Ovary (tissue), 9 donors: ENCODE data around the gene IL24. TPM values are rescaled to one million over a fixed set of nuclear protein-coding genes. Genes with fewer than 3 reads are reported as not detected.

ENCODE experiments used
- DNase-seq, 5 donors: peaks; one replicate each; pipeline ENCODE4 v3.0.0-alpha.2; 2019 to 2020
- H3K27ac ChIP-seq, 2 donors: fragments of 200-600 bp; one replicate each; pipeline versions ENCODE4 v1.5.1 to v1.8.0; 2019 to 2022
- H3K27me3 ChIP-seq: fragments of 200-600 bp; one replicate; pipeline ENCODE4 v1.8.0; 2022
- H3K36me3 ChIP-seq: fragments of 200-600 bp; sonication (generic); one replicate; pipeline ENCODE4 v1.5.1; 2019
- H3K4me1 ChIP-seq: one replicate; pipeline ENCODE4 v1.8.1; 2013; ENCODE audit warnings: mild to moderate bottlenecking, moderate library complexity; ENCODE audit not compliant: insufficient read depth
- H3K4me3 ChIP-seq: fragments of 200-600 bp; sonication (generic); one replicate; pipeline ENCODE4 v1.5.1; 2017
- H3K9me3 ChIP-seq, 2 donors: fragments of 200-600 bp in 1 of 2; sonication (generic) in 1 of 2; one replicate each; pipeline versions ENCODE4 v1.5.1 to v1.8.1; 2013 to 2019; ENCODE audit warnings: mild to moderate bottlenecking in 1 of 2, moderate library complexity in 1 of 2
- CTCF ChIP-seq, 3 donors: fragments of 450-650 bp in 2 of 3; fragments of 200-600 bp in 1 of 3; IDR thresholded peaks; one replicate each; pipeline versions ENCODE4 v1.5.1 to v1.8.0; 2016 to 2022; ENCODE audit warnings: antibody characterized with exemption in 3 of 3, mild to moderate bottlenecking in 1 of 3
- EP300 ChIP-seq: sonication (generic); formaldehyde crosslinking; IDR thresholded peaks from one replicate; pipeline ENCODE4 v1.6.1; 2017; ENCODE audit warnings: antibody characterized with exemption
- POLR2A ChIP-seq: fragments of 450-650 bp; IDR thresholded peaks from one replicate; pipeline ENCODE4 v1.6.1; 2017; ENCODE audit warnings: antibody characterized with exemption, mild to moderate bottlenecking, moderate library complexity
- WGBS, 3 donors: extraction: QIAGEN DNeasy Blood & Tissue Kit in 1 of 3; methylation state at CpG; one replicate each; pipeline versions ENCODE4 v1.1.5 to v1.1.7; 2013 to 2017; 5-methylcytosine and 5-hydroxymethylcytosine counted together
- intact Hi-C, 4 donors: fragments of 100-400 bp; cut with DNase I; formaldehyde crosslinking; loops; one replicate each; pipeline versions ENCODE4 v1.11.0 to v1.15.1; 2022 to 2023
- polyA plus RNA-seq, 2 donors: library from polyadenylated mRNA; stranded (reverse); fragments of 200-250 nt in 1 of 2; fragments of 350-450 nt in 1 of 2; fragmentation: Illumina TruSeq in 1 of 2; extraction: RNeasy Lipid Tissue Mini Kit (QIAGEN cat#74804) in 1 of 2; gene quantifications; one replicate each; pipeline ENCODE4 v1.2.3, GENCODE V29; 2013 to 2014
- total RNA-seq, 7 donors: library from RNA; depleted of rRNA in 2 of 7; stranded (reverse); fragments of >200 nt in 2 of 7; fragmentation: NEBNext Ultra II Directional in 3 of 7; extraction: Animal tissue kit (Norgen Biotek cat#: 25700) in 3 of 7; gene quantifications; one replicate each; pipeline versions ENCODE4 v1.1.0 to v1.2.4, GENCODE V29; 2016 to 2023
- donor health status: DM: no; HTN: no; CAD: no; lungs with moderate emphysema.
- donor health status: DM: no; HTN: no; CAD: no.
- donor health status: Bipolar disorder and iron deficiency.
- donor health status: DM: yes; HTN: yes; CAD: no.
- donor health status: DM: no; HTN: no; CAD: no.
- donor health status: DM: yes; HTN: yes; CAD: no.

IL24 gene
- total and polyA plus RNA-seq, 9 donors: 0.10 to 1.8 (median 0.72) TPM; not detected in 6

- Histone ChIP-seq H3K36me3 (no peaks in the 10 kb centered on the region), H3K4me1 (no peaks in the 10 kb centered on the region), H3K27ac (no peak overlapping the region), H3K27me3 (no peaks in the 10 kb centered on the region), H3K9me3 (no peaks in the 10 kb centered on the region), H3K4me3 (no peak overlapping the region)
- TF ChIP-seq CTCF (IDR thresholded peaks at IDR 0.05): no peak
- no peak for TF ChIP-seq EP300
- no peak for TF ChIP-seq POLR2A
- DNase-seq: no peak
- intact Hi-C loops: no loop called here
- WGBS, 3 donors: 84 to 86% (median 84%) methylated on average over 4 of the region's 4 CpGs
These were observed 48.5 kb downstream of the IL24 start for GRCh38 chr1:206945779-206946178.

DNA sequence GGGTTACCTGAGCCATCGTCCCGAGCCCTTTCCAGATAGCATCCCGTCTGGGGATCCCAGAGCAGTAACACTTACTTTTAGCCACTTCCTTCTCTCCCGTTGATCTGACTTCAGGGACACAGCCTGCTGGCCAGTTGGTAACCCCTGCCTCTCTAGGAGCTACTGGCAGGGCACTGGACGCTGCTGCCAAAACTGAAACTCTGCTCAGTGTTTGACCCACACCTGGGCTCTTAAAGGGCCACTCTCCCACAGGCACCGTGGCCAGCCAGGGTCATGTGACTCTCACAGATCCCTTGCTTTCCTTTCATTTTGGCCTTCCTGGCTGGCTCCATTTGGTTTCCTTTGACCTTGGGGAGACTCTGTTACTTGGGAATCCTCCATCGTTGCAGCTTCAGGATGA lies 49.0 kb downstream of the IL24 start, which contains the start of gene PIGR:
Gene PIGR (minus strand): TSS at position 206 of the 400 bp plus-strand sequence. CDS start 5,935 bp downstream, outside the sequence.
- no peaks in the 10 kb centered on the region for H3K27me3 ChIP-seq
- no peak within 1 kb of the TSS for H3K4me3 ChIP-seq
- H3K9me3 ChIP-seq: no peaks in the 10 kb centered on the region
- H3K4me1 ChIP-seq: no peaks in the 10 kb centered on the region
- WGBS, 3 donors: 25 to 49% (median 37%) methylated on average over 7 of the region's 7 CpGs
- H3K27ac ChIP-seq: no peak within 1 kb of the TSS
- intact Hi-C loops: no loop called here
- DNase-seq: no peak
- TF ChIP-seq CTCF (IDR thresholded peaks at IDR 0.05) (no peak), POLR2A (no peak), EP300 (no peak)
- no peaks in the 10 kb centered on the region for H3K36me3 ChIP-seq

GRCh38 chr1:206947255-206947654 lies 50.0 kb downstream of the IL24 start:
- intact Hi-C loops: no loop called here
- H3K27ac ChIP-seq: no peak overlapping the region
- no peak for DNase-seq
- H3K9me3 ChIP-seq: no peaks in the 10 kb centered on the region
- TF ChIP-seq EP300 (no peak), CTCF (IDR thresholded peaks at IDR 0.05) (no peak), POLR2A (no peak)
- H3K4me1 ChIP-seq: no peaks in the 10 kb centered on the region
- H3K4me3 ChIP-seq: no peak overlapping the region
- 81 to 86% (median 83%) methylated on average over 3 of the region's 3 CpGs for WGBS, 3 donors
- no peaks in the 10 kb centered on the region for H3K36me3 ChIP-seq
- no peaks in the 10 kb centered on the region for H3K27me3 ChIP-seq

- TF ChIP-seq POLR2A: no peak
- no peak for TF ChIP-seq CTCF (IDR thresholded peaks at IDR 0.05)
- no peak for TF ChIP-seq EP300
- Histone ChIP-seq H3K27me3 (no peaks in the 10 kb centered on the region), H3K4me1 (no peaks in the 10 kb centered on the region), H3K36me3 (no peaks in the 10 kb centered on the region), H3K4me3 (no peak overlapping the region), H3K9me3 (no peaks in the 10 kb centered on the region), H3K27ac (no peak overlapping the region)
- WGBS, 3 donors: 83 to 93% (median 86%) methylated on average over 4 of the region's 4 CpGs
- intact Hi-C loops: no loop called here
- DNase-seq: no peak
These were observed 52.0 kb downstream of the IL24 start for GRCh38 chr1:206949208-206949607.
